DOHH2 (cell line): ENCODE data around the gene UPF3A.

Experiments used
- CTCF ChIP-seq: fragments of 200-600 bp; sonication (generic); IDR thresholded peaks from one replicate; pipeline ENCODE4 v1.5.1; 2014; ENCODE audit warnings: antibody characterized with exemption, mild to moderate bottlenecking, low read depth, low read length; ENCODE audit not compliant: poor library complexity, severe bottlenecking
- EZH2phosphoT487 ChIP-seq: fragments of 200-600 bp; sonication (generic); IDR thresholded peaks from 2 replicates; pipeline ENCODE4 v1.6.1; 2017; ENCODE audit warnings: borderline replicate concordance, mild to moderate bottlenecking, antibody characterized with exemption, low read length, moderate library complexity, mixed read lengths

- no peak for TF ChIP-seq CTCF
- no peak for TF ChIP-seq EZH2phosphoT487
These were observed 53.1 kb downstream of the UPF3A start for GRCh38 chr13:114334305-114335053.
